Chondrocyte (in vitro differentiated cells): ENCODE results near the gene THRAP3. TPM values are rescaled to one million over a fixed set of nuclear protein-coding genes. Genes with fewer than 3 reads are reported as not detected.

Source experiments
- DNase-seq: peaks from one replicate; pipeline ENCODE4 v3.0.0; 2021; ENCODE audit warnings: mixed read lengths, low spot score
- H3K27ac Mint-ChIP-seq: one replicate; pipeline ENCODE4 v1.8.0; 2021; ENCODE audit warnings: mild to moderate bottlenecking, moderate library complexity, mixed read lengths; ENCODE audit not compliant: unreplicated experiment
- H3K27me3 Mint-ChIP-seq: 2 replicates; pipeline ENCODE4 v1.8.0; 2021; ENCODE audit warnings: low read depth, mixed read lengths
- H3K36me3 Mint-ChIP-seq: 2 replicates; pipeline ENCODE4 v1.8.0; 2021; ENCODE audit warnings: low read depth, mixed read lengths
- H3K4me1 Mint-ChIP-seq: 2 replicates; pipeline ENCODE4 v1.8.0; 2021; ENCODE audit warnings: low read depth, mild to moderate bottlenecking, mixed read lengths
- H3K4me3 Mint-ChIP-seq: one replicate; pipeline ENCODE4 v1.8.0; 2021; ENCODE audit warnings: mild to moderate bottlenecking, moderate library complexity, mixed read lengths; ENCODE audit not compliant: unreplicated experiment
- H3K9me3 Mint-ChIP-seq: 2 replicates; pipeline ENCODE4 v1.8.0; 2021; ENCODE audit warnings: low read depth, mixed read lengths
- CTCF ChIP-seq: fragments of 200-600 bp; sonication (generic); IDR thresholded peaks from 2 replicates; pipeline ENCODE4 v1.5.0; 2021; ENCODE audit warnings: antibody characterized with exemption, mild to moderate bottlenecking, moderate library complexity
- total RNA-seq: library from RNA; stranded (reverse); gene quantifications from 3 replicates; pipeline ENCODE4 v1.2.1, GENCODE V29; 2021

The THRAP3 gene
- total RNA-seq, 1 donor from 2014 or later: 106 TPM

- Mint-ChIP-seq H3K4me1 (peaks cover 36% of the 10 kb centered on the region), H3K9me3 (no peaks in the 10 kb centered on the region), H3K27ac (no peak overlapping the region), H3K36me3 (peaks cover 13% of the 10 kb centered on the region), H3K4me3 (no peak overlapping the region), H3K27me3 (no peaks in the 10 kb centered on the region)
- TF ChIP-seq CTCF: no peak
- DNase-seq: no peak
Observed at GRCh38 chr1:36232212-36233095, 8.2 kb downstream of the THRAP3 start.

DNA sequence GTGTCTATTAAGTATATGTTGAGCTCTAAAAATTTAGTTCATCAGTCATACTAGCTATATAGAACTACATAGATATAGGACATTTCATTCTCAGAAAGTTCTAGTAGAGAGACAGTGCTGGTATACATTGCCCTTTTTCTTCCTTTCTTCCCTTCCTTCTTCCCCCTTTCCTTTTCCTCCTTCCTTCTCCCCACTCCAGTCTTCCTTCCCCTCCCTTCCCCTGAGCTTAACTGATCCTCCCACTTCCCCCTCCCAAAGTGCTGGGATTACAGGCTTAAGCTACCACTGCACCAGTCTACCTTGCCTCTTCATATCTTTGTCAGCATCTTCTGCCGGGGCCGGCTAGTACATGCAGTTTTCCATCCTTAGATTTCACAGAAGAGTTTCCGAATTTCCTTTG, 12.1 kb downstream of the THRAP3 start:
- Mint-ChIP-seq H3K36me3 (peaks cover 6% of the 10 kb centered on the region), H3K27me3 (no peaks in the 10 kb centered on the region), H3K4me1 (peaks cover 49% of the 10 kb centered on the region), H3K27ac (peak overlapping the region; percentile 69), H3K9me3 (no peaks in the 10 kb centered on the region), H3K4me3 (no peak overlapping the region)
- no peak for TF ChIP-seq CTCF
- no peak for DNase-seq

DNA sequence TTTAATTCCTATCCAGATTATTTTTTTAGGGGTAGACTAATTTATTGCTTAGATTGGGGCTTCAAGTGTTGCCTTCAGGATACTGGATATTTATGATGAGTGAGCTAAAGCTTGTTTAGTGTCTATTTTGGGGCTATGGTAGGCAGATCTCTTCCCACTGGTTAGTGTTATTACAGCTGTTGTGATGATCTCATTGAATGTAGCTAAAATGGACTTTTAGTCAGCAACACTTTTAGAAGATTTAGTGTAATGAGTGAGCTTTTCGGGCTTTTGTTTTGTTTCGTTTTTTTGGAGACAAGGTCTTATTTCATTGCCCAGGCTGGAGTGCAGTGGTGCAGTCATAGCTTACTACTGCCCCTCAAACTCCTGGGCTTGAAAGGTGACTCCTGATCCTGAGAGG, 14.2 kb downstream of the THRAP3 start:
- no peak for DNase-seq
- Mint-ChIP-seq H3K9me3 (no peaks in the 10 kb centered on the region), H3K27ac (peak overlapping the region; percentile 80), H3K4me3 (peak overlapping the region; percentile 44), H3K36me3 (peaks cover 7% of the 10 kb centered on the region), H3K27me3 (no peaks in the 10 kb centered on the region), H3K4me1 (peaks cover 43% of the 10 kb centered on the region)
- no peak for TF ChIP-seq CTCF

DNA sequence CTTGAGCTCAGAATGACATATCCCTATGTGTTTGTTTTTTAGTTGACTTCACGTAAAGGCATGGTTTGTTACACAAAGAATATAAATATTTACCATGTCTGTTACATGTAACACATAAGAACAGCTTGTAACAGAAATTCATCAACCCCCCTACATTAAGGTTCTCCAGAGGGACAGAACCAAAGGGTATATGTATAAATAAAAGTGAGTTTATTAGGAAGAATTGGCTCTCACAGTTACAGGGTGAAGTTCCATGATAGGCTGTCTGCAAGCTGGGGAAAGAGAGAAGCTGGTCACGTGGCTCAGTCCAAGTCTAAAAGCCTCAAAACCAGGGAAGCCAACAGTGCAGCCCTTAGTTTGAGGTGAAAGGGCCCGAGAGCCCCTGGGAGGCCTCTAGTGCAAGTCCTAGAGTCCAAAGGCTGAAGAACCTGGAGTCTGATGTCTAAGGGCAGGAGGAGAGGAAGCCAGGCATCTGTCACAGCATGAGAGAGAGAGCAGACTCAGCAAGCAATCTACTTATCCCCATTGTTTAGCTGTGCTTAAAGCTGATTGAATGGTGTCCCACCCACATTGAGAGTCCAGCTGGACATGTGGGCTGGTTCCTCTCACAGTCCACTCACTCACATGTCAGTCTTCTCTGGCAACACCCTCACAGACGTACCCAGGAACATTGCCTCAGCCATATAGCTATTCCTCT, 15.8 kb downstream of the THRAP3 start:
- no peak for TF ChIP-seq CTCF
- Mint-ChIP-seq H3K4me3 (no peak overlapping the region), H3K27ac (peak overlapping the region; percentile 82), H3K27me3 (no peaks in the 10 kb centered on the region), H3K4me1 (peaks cover 48% of the 10 kb centered on the region), H3K36me3 (peaks cover 7% of the 10 kb centered on the region), H3K9me3 (no peaks in the 10 kb centered on the region)
- no peak for DNase-seq

- H3K36me3 Mint-ChIP-seq: peaks cover 3% of the 10 kb centered on the region
- no peak for TF ChIP-seq CTCF
- DNase-seq: no peak
- H3K27me3 Mint-ChIP-seq: no peaks in the 10 kb centered on the region
- no peak overlapping the region for H3K4me3 Mint-ChIP-seq
- H3K9me3 Mint-ChIP-seq: no peaks in the 10 kb centered on the region
- peaks cover 52% of the 10 kb centered on the region for H3K4me1 Mint-ChIP-seq
- H3K27ac Mint-ChIP-seq: peak overlapping the region; percentile 96
Observed at GRCh38 chr1:36247538-36247937, 23.3 kb downstream of the THRAP3 start.
